DMS53 treated with DMSO at 0.1 percent for 48 hours (cell line): Measurements from ENCODE around the gene TSPAN14.
A peak's percentile ranks its signal among the peaks of the same experiment; 100 is the strongest.
"Not testable (repeated sequence)": the region's sequence is repeated elsewhere in the genome, so short reads cannot be mapped to it uniquely, and the experiment has no call there.

ENCODE experiments used
- DNase-seq: peaks from one replicate; lab custom pipeline; 2025; ENCODE audit not compliant: unreplicated experiment; lab: John Stamatoyannopoulos, UW

The TSPAN14 gene, protein sequence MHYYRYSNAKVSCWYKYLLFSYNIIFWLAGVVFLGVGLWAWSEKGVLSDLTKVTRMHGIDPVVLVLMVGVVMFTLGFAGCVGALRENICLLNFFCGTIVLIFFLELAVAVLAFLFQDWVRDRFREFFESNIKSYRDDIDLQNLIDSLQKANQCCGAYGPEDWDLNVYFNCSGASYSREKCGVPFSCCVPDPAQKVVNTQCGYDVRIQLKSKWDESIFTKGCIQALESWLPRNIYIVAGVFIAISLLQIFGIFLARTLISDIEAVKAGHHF

DNA sequence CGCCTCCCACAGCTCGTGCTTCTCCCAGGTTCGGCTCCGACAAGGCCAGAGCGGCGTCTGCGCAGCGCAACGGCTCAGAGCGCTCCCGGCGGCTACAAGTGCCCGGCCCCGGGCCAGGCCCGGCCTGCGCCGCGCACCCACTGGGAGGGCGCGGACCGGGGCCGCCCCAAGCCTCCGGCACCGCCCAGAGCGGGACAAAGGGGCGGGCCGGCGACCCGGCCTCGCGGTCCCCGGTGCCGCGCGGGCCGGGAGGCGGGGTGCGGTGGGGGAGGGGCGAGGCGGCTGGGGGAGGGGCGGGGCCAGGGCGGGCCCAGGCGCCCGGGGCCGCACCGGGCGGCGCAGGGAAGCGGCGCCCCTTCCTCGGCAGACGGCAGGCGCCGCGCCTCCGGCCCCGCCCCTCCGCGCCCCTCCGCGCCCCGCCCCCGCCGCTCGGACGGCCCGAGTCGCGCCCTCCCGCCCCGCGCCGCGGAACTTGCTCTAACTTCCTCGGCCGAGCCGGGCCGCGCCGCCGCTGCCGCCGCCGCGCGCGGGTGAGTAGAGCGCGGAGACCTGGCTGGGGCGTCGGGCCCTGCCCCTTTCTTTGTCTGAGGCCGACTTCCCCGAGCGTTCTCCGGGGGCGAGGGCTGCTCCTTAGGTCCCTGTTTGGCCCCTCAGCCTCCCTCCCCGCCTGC is at the start of gene TSPAN14:
TSS of gene TSPAN14 (plus strand) at position 469 of the 671 bp plus-strand sequence. CDS start 34,924 bp downstream, outside the sequence.
- DNase-seq = peak; percentile 68

DNA sequence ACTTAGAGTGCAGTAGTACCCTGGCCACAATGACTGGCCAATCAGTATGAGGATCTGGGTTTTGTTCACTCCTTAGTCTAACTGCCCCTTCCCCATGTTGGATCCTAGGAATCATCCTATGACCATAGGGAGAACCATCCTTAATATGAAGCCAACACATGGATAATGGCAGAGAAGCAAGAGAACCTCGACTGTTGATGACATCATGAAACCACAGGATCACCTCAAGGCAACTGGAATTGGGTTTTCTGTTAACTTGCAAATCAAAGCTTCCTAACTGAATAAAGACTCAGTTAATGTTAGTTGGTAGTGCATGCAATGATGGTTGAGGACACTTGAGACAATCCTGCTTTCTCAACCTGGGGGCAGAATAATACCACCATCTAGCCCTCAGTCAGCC is 49.1 kb upstream of the TSPAN14 start:
- DNase-seq = no peak

DNA sequence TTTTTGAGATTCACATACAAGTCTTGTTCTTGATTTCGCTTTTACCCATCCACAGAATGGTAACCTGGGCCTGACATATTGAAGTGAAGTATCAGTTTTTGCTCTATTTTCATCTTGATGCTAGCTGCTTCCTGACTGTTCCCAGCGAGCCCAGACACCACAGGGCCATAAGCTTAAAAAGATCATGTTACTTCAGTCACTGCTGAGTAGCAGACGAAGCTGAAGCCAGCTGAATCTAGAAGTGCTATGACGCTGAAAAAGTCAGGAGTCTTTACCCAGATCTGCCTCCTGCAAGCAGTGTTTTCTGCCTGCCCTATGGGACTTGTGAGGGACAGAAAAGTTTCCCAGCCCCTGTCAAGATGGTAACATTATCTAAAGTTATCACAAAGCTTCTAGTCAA is 48.5 kb upstream of the TSPAN14 start:
- DNase-seq = no peak

DNA sequence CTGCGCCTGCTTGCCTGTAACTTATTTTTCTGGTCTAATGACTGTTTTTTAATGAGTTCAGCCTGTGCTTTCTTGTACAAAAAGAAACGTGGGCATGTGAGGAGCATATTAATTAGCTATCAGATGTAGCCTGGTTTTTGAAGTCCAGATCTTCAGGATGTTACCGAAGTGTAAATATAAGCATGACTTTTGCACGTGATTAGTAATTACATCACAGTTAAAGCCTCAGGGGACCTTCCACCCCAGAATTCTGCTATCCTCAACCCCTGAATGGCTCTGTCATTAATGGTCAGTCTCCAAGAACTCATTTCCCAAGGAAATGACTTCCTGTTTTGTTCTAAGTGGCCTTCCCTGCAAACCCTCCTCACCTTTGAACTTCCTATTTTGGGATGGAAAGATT is 47.9 kb upstream of the TSPAN14 start:
- no peak for DNase-seq

DNA sequence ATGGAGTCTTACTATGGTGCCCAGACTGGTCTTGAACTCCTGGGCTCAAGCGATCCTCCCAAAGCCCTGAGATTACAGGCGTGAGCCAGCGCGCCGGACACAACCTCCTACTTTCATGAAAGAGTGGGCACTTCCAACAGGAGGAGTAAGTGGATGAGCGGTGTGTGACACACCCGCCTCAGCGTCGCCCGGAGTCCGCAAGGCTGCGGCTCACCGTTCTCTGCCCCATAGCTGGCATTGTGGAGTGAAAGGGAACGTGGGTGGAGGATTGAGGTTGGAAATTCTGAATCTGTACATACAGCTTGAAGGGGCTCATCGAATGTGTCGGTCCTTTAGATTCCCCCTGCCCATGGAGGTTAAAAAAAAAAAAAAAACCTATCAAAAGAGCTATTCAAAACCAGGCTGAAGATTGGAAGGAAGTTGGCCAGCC is 46.3 kb upstream of the TSPAN14 start:
- DNase-seq = peak; percentile 67

DNA sequence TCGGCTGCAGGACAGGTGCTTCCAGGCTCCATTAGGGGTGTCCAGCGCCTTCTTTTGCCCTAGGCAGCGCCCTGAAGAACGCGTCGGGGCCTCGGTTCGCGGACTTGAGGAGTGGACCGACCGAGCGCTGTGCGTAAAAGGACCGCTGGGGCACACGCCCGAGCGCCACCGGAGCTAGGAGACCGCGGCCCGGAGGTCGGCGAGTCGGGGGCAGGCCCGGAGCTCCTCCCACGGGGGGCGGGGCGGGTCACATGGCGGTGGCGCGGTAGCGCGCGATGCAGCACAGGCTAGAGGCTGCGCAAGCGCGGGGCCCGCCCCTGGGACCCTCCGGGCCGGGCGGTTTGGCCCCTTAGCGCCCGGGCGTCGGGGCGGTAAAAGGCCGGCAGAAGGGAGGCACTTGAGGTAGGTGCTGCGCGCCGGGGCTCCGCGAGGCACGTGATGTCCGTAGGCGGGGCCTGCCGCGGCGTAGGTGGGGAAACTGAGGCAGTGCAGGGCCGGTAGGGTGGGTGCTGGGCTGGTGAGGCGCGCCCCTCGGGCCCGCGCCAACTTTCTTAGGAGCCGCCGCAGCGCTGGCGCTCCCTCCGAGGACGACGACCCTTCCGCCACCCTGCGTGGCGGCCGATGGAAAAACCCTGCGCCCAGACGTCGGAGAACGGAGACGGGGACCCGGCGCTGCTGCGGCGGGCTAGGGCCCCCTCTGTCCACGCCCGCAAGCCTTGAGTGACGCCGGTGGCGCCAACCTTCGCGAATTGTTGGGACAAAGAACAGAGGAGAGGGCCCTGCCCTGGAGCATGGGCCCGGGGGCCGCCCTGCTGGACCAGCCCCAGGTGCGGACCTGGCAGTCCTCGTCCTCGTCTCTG is 45.6 kb upstream of the TSPAN14 start, which contains the start of gene PRXL2A:
TSS of gene PRXL2A (plus strand) at position 310 of the 860 bp plus-strand sequence. CDS start 11,917 bp downstream, outside the sequence.
- peak; percentile 44 for DNase-seq

DNA sequence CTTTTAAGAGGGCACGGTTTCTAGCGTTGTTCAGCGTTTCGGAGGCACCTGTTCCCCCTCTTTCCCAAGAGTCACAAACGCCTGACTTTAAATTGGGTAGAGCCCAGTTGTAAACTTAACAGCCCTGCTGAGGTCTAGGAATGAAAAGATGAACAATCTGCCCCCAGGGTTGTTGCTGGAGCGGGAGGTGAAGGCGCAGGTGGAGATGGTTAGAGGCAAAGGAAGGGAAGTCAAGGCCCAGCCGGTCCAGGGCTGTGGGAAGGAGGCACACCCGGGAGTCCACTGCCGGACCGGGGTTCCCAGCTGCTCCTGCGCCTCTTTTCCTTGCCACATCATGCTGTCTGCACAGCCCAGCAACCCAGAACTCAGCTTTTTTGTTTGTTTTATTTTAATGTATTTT is 45.0 kb upstream of the TSPAN14 start:
- DNase-seq = no peak

DNA sequence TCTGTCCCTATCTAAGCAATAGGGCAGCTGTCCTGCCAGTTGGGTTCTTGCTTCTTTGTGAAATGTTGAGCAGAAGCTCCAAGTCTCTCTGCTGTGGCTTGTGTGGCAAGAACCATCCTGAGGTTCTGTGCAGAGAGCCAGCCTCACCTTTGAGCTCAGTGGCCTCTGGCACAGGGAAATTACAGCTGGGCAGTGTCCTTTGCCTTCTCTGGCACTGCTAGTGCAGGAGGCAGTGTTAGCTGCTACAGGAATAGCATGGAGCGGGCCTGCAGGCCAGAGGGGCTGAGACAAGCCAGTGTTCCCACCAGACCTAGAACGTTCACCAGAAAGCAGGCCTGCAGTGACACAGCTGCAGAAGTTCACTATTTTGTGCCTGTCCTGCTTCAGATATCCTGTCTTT is 44.0 kb upstream of the TSPAN14 start:
- no peak for DNase-seq

DNA sequence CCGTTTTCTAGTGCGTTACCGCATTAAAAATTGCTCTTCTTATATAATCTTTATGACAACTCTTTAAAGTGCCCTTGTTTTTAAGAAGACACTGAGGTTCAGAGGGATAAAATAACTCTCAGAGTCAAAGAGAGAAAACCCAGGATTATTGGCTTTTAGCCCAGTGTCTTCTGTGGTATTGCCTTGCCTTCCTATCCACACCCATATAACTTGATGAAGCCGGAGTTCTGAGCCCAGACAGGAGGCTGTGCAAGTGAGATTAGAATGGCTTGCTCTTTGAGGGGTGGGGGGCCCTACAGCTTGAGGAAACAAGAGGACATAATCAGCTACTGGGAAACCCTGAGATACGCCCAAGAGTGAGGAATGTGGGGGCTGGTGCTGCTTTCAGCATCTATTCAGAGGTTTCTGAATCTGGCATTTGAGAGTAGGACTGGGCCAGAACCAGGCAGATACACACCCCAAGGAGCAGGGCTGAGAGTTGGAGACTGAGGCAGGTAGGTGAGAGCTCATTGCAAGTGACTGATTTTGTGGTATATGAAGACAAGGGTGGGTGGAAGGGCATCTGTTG is 43.4 kb upstream of the TSPAN14 start:
- DNase-seq = no peak

DNA sequence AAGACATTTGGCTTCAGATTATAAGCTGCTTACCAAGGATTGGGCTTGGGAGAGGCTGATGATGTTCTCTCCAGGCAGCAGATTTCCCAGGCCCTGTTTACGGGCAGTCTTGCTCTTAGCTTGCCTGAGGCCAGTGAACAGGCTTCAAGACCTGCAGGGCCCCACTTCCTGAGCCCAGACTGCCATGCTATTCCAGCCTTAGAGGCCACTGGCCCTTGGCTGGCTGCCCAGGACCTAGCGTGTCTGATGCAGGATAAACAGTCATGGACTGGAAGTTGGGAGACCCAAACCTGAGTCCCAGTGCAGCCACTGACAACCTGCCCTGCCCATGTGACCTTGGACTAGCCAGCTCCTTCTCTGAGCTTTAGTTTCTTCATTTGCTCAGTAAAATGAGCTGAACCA is 42.8 kb upstream of the TSPAN14 start:
- DNase-seq = peak; percentile 12

DNA sequence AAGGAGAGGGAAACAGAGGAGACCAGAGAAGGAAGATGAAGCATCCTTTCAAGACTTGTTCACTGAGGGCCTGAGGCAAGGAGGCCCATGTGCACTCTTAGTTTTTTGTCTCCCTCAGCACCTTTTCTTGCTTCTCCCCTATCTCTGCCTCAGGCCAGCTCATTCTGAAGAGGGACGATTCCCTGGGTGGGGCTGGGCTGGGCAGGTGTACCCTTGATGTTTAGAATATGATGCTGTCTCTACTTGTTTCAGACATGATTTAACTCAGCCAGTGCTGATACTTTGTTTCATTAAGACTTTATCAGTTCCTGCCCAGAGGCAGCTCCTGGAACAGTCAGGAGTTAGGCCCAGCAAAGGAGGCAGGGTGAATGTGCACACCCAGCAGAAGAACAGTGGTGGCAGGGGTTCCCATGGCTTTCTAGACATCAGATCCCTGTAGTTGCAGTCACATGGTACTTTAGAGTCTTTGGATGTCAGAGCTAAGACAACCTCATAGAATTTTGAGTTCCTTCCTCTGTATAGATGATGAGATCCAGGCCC is 42.4 kb upstream of the TSPAN14 start:
- DNase-seq = no peak

DNA sequence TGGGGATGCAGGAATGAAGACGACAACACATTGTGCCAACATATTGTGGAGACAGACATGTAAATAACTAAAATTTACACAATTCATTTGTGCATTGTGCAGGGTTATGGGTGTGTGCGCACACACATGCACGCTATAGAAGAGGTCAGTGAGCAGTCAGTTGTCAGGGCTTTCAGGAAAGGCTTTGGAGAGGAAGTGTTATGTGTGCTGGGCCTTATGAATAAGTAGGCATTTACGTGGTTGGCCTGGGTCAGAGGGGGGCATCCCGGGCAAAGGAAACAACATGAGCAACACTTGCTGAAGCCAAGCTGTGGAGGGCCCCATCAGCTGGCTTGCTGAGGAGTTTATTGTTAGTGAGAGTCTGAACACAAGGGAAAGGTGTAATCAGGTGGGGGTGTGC is 41.6 kb upstream of the TSPAN14 start:
- no peak for DNase-seq

DNA sequence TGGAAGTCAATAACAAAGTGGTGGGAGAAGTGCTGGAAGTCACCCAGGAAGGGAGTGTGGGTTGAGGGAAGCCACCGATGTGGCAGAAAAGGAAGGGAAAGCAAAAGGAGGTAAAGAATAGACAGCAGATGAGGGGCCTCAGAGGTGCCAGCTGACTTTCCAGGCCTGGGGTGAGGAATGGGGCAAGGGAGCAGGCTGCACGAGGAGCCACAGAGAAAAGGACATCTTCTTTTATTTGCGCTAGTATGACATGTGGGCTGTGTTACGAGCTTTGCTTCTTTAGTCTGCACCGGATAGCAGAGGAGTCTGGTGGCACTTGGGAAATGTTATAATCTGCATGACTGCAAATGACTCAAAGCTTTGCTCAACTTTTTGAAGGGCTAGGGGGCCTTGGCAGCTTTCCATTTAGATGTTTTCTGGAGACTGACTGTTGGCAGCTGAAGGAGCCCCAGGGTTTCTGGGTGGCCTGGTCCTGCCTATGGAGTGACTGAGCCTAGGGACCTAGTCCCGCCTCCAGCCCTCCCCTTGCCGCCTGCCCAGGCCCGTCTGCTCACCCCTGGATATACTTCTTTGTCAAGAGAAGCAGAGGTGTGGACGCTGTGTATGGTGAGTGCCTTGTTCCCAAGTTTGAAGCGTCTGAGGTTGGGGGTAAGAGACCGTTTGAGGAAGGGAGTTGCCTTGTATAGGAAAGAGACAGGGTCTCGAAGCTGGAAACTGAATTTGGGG is 40.7 kb upstream of the TSPAN14 start:
- peak; percentile 41 for DNase-seq

DNA sequence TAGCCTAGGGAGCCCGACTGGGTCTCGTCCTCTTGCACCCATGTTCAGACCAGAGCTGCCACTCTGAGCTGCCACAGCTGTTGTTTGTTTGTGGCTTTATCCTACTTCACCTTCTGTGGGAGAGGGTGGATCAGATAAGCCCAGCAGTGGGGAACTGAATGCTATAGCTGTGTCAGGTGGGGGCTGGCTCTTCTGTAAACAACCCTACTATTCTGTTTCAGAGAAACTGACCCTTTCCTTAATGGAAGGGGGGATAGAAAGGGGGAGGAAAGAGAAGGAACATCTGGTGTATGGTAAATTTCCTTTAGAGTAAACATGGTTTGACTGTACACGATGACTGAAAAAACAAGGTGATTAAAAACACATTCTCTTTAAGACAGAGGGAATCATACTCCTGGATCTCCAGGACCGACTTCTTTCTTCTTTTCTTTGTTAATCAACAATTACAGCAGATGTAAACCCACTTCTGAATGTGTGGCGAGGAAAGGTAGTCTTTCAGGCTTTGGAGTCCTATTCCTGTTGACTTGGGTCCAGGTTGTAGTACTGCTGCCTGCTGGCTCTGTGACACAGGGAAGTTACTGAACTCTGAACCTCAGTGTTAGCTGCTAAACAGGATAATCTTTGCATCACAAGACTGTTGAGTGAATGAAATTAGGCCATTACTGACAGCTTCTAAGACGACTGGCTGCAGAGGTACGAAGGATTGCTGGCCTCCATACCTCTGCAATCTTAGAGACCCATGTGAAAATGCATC is 39.8 kb upstream of the TSPAN14 start:
- DNase-seq = peak; percentile 52

DNA sequence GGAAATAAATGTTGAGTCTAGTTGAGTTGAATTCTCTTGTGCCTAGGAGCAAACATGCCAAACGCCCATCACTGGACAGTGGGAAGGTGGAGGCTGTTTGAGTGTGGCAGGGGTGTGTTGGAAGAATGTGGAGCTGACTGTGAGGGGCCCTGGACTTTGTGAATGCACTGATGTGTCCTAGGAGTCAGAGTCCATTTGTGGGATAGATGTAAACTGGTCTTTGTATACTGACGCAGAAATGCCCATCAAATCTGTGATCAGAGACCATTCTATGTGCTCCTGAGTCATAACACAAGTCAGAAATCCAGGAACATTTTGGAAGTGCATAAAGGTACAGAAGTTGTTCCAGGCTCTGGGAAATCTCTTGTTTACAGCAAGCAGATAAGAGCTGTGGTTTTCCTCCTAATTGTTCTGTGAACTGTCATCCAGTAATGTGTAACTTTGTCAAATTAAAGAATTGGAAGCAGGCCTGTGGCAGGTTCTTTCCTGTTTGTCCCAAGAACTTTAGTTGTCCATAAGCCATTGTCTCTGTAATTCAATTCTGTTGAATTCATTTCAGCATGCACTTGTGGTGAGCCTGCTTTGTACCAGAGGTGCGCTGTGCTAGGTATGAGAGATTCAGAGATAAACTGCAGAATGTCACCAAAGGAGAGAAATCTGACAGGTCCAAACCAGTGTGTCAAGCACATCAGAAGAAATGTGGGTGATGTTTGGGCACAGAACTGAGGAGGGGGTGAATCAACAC is 38.2 kb upstream of the TSPAN14 start:
- no peak for DNase-seq

DNA sequence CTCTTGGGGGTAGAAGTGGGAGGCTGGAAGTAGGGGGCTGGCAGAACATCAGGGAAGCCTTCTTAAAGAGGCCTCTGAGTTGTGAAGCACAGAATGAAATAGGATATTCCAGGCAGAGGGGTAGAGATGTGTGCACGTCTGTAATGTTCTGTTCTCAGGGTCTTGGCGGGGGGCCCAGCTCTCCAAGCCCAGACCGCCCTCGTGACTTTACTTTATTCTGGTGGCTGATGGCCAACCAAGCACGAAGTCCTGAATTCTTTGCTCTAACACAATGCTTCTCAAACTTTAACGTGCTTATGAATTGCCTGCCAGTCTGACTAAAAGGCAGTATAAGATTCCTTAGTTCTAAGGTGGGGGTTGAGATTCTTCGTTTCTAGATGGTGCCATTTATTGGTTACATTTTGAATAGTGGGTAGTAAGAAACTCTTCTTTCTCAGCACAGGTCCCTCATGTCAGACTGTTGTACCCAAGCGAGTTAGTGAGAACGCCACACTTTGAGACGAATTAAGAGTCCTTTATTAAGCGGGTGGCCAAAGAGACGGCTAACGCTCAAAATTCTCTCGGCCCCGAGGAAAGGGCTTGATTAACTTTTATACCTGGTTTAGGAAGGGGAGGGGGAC is 37.5 kb upstream of the TSPAN14 start:
- DNase-seq = no peak

DNA sequence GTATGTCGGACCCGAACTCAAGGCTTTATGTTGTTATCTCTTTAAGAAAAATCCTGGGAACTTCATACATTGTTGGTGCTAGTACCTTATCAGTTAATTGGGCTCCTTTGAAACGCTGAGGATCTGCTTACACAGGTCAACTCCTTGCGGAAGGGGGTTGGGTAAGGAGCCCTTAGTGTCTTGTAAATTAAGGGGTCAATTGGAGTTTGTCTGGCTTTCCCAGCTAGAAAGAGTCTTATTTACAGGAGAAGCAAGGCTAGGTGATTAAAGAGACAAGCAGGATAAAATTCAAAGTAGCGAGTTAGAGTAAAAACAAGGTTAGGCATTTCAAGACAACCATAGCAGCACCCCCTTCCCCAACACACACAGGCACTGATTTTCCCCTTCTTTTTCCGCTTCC is 36.9 kb upstream of the TSPAN14 start:
- DNase-seq = not testable (repeated sequence)

DNA sequence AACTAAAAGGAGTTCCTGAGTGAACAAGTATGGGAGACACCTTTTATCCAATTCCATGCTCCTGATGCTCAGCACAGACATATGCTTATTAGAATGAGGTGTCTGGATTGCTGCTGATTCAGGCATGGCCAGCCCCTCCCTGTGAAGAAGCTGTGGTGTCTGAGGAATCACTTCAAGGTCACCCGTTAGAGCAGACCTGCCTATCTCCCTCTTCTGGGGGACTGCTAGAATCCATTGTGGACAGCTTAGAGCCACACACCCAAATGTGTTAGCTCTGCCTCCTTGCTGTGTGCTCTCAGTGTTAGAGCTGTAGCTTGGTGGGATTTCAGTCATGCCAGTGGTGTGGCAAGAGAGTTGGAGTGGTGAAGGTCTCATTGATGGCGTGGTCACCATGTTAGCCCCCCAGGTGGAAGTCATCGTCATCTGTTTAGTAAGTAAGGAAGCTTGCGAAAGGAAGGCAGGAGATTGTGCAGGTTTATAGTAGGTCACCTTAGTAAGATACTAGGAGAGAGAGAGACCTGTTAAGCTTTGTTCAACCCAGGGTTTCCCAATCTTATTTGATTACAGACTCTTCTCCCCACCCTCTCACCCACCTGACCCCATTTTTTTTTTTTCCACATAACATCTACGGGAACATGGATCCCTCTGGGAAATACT is 32.9 kb upstream of the TSPAN14 start:
- DNase-seq = no peak
